Fibroblast of lung (primary cell): Measurements from ENCODE around the gene TMEM225B. TPM values are rescaled to one million over a fixed set of nuclear protein-coding genes. Genes with fewer than 3 reads are reported as not detected.

ENCODE experiments used
- DNase-seq, 2 donors: peaks; one replicate each; pipeline versions ENCODE4 v3.0.0 to v3.0.0-alpha.2; 2010; ENCODE audit warnings: low read depth in 2 of 2
- H2AFZ ChIP-seq: 2 replicates; pipeline ENCODE4 v1.5.1; 2012; ENCODE audit warnings: low read length, control low read depth, inconsistent platforms
- H3K27ac ChIP-seq: 2 replicates; pipeline ENCODE4 v1.5.1; 2011; ENCODE audit warnings: low read length, control low read depth; ENCODE audit not compliant: insufficient read depth
- H3K27me3 ChIP-seq: 2 replicates; pipeline ENCODE4 v1.5.1; 2011; ENCODE audit warnings: mild to moderate bottlenecking, low read length; ENCODE audit not compliant: control insufficient read depth, insufficient read depth
- H3K36me3 ChIP-seq: 2 replicates; pipeline ENCODE4 v1.5.1; 2011; ENCODE audit warnings: low read length; ENCODE audit not compliant: control insufficient read depth, insufficient read depth
- H3K4me1 ChIP-seq: 2 replicates; pipeline ENCODE4 v1.5.1; 2011; ENCODE audit warnings: low read length; ENCODE audit not compliant: control insufficient read depth, insufficient read depth; ENCODE audit errors: extremely low read depth
- H3K4me2 ChIP-seq: 2 replicates; pipeline ENCODE4 v1.5.1; 2011; ENCODE audit warnings: low read length, control low read depth; ENCODE audit not compliant: insufficient read depth; ENCODE audit errors: extremely low read depth
- H3K4me3 ChIP-seq, 4 experiments: fragments of 200-600 bp in 1 of 4; sonication (generic) in 1 of 4; replicated peaks in 1 of 4; 2 replicates each; pipeline ENCODE4 v1.5.1; 2011 to 2016; ENCODE audit warnings: low read length in 4 of 4, low read depth in 3 of 4, mild to moderate bottlenecking in 3 of 4, control low read depth in 2 of 4, inconsistent platforms in 1 of 4, mixed read lengths in 1 of 4; ENCODE audit not compliant: insufficient read depth in 1 of 4; ENCODE audit errors: control extremely low read depth in 1 of 4
- H3K79me2 ChIP-seq: 2 replicates; pipeline ENCODE4 v1.5.1; 2012; ENCODE audit warnings: mild to moderate bottlenecking, low read length, inconsistent platforms; ENCODE audit not compliant: control insufficient read depth, insufficient read depth
- H3K9ac ChIP-seq: 2 replicates; pipeline ENCODE4 v1.5.1; 2011; ENCODE audit warnings: mild to moderate bottlenecking, low read length, control low read depth; ENCODE audit not compliant: insufficient read depth
- H3K9me3 ChIP-seq: 2 replicates; pipeline ENCODE4 v1.5.1; 2012; ENCODE audit warnings: low read depth, low read length; ENCODE audit not compliant: control insufficient read depth, insufficient read depth
- H4K20me1 ChIP-seq: 2 replicates; pipeline ENCODE4 v1.5.1; 2011; ENCODE audit warnings: low read length; ENCODE audit not compliant: control insufficient read depth, insufficient read depth; ENCODE audit errors: extremely low read depth
- EZH2 ChIP-seq: IDR thresholded peaks from 2 replicates; pipeline ENCODE4 v1.5.1; 2012; ENCODE audit warnings: low read length, control low read depth, mild to moderate bottlenecking; ENCODE audit errors: missing control alignments
- polyA plus RNA-seq, 2 donors: library from polyadenylated mRNA; depleted of rRNA in 1 of 2; stranded (reverse) in 1 of 2; unstranded in 1 of 2; fragments of >200 nt; gene quantifications; 2 replicates each; pipeline ENCODE4 v1.2.1, GENCODE V29; 2011 to 2012; ENCODE audit warnings: missing spikeins in 1 of 2
- total RNA-seq: library from RNA; depleted of rRNA; stranded (reverse); fragments of >200 nt; gene quantifications from 2 replicates; pipeline ENCODE4 v1.2.1, GENCODE V29; 2014
- TF ChIP-seq, protein P1 (sequence below), 2 donors: IDR thresholded peaks in 1 of 2; conservative IDR thresholded peaks in 1 of 2; 1 replicate in 1 of 2; 2 replicates in 1 of 2; pipeline ENCODE4 v1.5.1; 2011 to 2012; ENCODE audit warnings: low read length in 2 of 2, control low read depth in 1 of 2, inconsistent platforms in 1 of 2, low read depth in 1 of 2, mild to moderate bottlenecking in 1 of 2

Gene TMEM225B
- total and polyA plus RNA-seq, 2 donors (not counting 1 experiment from before 2014, with no cell fraction given), result 1.2 to 1.3 TPM

DNA sequence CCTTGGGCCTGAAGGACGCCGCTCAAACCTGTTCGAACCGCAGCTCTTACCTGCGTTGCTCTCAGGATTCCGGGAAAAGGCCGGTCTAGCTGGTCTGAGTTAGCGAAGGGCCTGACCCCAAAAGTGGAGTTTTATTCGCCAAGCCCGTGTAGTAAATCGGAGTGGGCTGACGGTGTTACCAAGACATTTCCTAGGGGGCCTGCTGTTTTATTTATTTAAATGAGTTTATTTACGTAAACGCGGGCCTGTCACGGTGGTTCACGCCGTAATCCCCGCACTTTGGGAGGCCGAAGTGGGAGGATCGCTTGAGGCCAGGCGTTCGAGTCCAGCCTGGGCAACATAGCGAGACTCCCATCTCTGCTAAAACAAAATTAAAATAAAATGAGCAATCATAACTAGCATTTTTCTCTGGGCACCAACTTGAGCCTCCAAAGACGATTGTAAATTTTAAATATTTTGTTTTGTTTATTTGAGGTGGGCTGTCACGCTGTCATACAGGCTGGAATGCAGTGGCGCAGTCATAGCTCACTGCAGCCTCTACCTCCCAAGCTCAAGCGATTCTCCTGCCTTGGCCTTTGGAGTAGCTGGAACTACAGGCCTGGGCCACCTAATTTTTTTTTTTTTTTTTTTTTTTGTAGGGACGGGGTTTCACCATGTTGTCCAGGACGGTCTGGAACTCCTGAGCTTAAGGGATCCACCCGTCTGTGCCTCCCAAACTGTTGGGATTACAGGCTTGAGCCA is 38.7 kb upstream of the TMEM225B start:
- Histone ChIP-seq H3K9me3 (no peaks in the 10 kb centered on the region), H3K9ac (peak overlapping the region; percentile 99), H4K20me1 (no peaks in the 10 kb centered on the region), H3K4me1 (peaks cover 27% of the 10 kb centered on the region), H2AFZ (no peak overlapping the region), H3K4me3 (peak overlapping the region; percentile 77 to 94 (median 86)), H3K4me2 (peak overlapping the region; percentile 55), H3K36me3 (peaks cover 22% of the 10 kb centered on the region), H3K79me2 (peaks cover 60% of the 10 kb centered on the region), H3K27me3 (no peaks in the 10 kb centered on the region), H3K27ac (peak overlapping the region; percentile 93)
- peak in 1 of 2 donors; percentile 50 for DNase-seq
- TF ChIP-seq, protein P1, sequence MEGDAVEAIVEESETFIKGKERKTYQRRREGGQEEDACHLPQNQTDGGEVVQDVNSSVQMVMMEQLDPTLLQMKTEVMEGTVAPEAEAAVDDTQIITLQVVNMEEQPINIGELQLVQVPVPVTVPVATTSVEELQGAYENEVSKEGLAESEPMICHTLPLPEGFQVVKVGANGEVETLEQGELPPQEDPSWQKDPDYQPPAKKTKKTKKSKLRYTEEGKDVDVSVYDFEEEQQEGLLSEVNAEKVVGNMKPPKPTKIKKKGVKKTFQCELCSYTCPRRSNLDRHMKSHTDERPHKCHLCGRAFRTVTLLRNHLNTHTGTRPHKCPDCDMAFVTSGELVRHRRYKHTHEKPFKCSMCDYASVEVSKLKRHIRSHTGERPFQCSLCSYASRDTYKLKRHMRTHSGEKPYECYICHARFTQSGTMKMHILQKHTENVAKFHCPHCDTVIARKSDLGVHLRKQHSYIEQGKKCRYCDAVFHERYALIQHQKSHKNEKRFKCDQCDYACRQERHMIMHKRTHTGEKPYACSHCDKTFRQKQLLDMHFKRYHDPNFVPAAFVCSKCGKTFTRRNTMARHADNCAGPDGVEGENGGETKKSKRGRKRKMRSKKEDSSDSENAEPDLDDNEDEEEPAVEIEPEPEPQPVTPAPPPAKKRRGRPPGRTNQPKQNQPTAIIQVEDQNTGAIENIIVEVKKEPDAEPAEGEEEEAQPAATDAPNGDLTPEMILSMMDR (conservative IDR thresholded peaks at IDR 0.05 in 1 of 2, IDR thresholded peaks at IDR 0.05 in 1 of 2; ENCODE audit: low read depth in 1 of 2, low read length in 2 of 2), result no peak
- TF ChIP-seq EZH2, result no peak

DNA sequence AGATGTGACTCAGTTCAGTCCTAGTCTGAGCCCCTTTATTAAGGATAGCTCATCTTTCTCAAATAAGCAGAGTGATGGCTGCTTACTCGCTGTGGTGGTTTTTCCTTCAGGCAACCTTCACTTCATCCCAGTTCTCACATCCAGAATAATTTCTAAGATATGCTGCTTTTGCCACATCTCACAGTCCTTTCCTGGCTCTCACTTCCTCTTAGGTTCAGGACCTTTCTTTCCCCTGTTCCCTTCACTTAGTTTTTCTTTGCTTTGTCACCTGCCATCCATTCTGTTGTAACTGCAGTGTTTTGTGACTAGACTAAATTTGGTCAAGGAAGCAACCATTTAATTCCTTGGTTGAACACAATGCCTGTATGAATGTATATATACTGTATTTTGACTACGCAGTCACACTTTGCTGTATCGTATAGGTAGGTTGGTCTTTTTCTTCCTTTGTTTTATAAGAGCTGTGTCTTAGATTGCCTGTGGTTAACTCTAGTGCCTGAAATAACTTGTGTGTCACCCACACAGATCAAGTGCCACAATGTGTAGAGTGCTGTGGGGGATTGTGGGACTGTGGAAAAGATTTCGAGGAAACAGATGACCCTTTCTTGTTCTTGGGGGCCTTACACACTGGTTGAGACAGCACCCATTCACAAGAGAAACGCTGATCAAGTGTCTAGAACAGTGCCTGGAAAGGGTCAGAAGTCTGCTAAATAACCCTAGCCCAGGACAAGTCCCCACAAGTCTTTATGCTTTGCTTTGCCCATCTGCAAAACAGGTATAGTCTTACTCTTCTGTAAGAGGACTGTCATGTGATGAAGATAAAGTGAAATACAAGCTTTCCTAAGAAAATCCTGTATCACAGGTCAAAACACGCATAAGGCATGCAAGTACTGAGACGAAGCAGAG is 37.0 kb upstream of the TMEM225B start:
- Histone ChIP-seq H3K79me2 (peaks cover 72% of the 10 kb centered on the region), H3K4me3 (no peak overlapping the region), H3K36me3 (peaks cover 25% of the 10 kb centered on the region), H3K9me3 (no peaks in the 10 kb centered on the region), H2AFZ (no peak overlapping the region), H4K20me1 (no peaks in the 10 kb centered on the region), H3K9ac (no peak overlapping the region), H3K27ac (peak overlapping the region; percentile 93), H3K27me3 (no peaks in the 10 kb centered on the region), H3K4me1 (peaks cover 27% of the 10 kb centered on the region), H3K4me2 (no peak overlapping the region)
- no peak for TF ChIP-seq EZH2
- no peak for DNase-seq

DNA sequence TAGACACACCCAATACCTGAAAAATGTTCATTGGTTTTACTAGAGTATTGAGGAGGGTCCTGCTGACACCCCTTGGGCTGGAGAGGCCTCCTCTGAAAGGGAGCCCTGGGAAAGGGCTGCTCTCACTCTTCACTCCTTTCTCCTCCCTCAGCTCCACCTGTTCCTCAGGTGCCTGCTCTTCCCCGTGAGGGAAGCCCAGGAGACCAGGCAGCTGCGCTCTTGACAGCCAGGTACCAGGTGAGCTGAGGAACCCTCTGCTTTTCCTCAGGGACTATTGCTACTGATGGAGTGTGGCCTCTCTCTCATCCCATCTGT is 36.4 kb upstream of the TMEM225B start:
- no peak for TF ChIP-seq EZH2
- TF ChIP-seq, protein P1 (conservative IDR thresholded peaks at IDR 0.05 in 1 of 2, IDR thresholded peaks at IDR 0.05 in 1 of 2; ENCODE audit: low read depth in 1 of 2, low read length in 2 of 2), result no peak
- no peak overlapping the region for H3K4me3 ChIP-seq
- H3K27me3 ChIP-seq, result no peaks in the 10 kb centered on the region
- no peak for DNase-seq
- H3K4me2 ChIP-seq, result no peak overlapping the region
- no peak overlapping the region for H2AFZ ChIP-seq
- peaks cover 27% of the 10 kb centered on the region for H3K36me3 ChIP-seq
- no peak overlapping the region for H3K9ac ChIP-seq
- peak overlapping the region; percentile 93 for H3K27ac ChIP-seq
- peaks cover 74% of the 10 kb centered on the region for H3K79me2 ChIP-seq
- H3K4me1 ChIP-seq, result peaks cover 27% of the 10 kb centered on the region
- H4K20me1 ChIP-seq, result no peaks in the 10 kb centered on the region
- no peaks in the 10 kb centered on the region for H3K9me3 ChIP-seq
